Neuronal stem cell (in vitro differentiated cells): Measurements from ENCODE around the gene BMP2K.
"Not testable (repeated sequence)": the region's sequence is repeated elsewhere in the genome, so short reads cannot be mapped to it uniquely, and the experiment has no call there.

Experiments used
- DNase-seq: peaks from one replicate; pipeline ENCODE4 v3.0.0-alpha.2; 2013; ENCODE audit warnings: low spot score
- H2AFZ ChIP-seq: one replicate; pipeline ENCODE4 v1.6.1; 2013; ENCODE audit warnings: mild to moderate bottlenecking, low read length, inconsistent platforms
- H2AK5ac ChIP-seq: 2 replicates; pipeline ENCODE4 v1.6.1; 2013; ENCODE audit warnings: low read depth, mild to moderate bottlenecking, inconsistent platforms, low read length, moderate library complexity, mixed read lengths
- H2BK120ac ChIP-seq: 2 replicates; pipeline ENCODE4 v1.6.1; 2013; ENCODE audit warnings: low read depth, mild to moderate bottlenecking, inconsistent platforms, low read length, moderate library complexity, mixed read lengths
- H2BK12ac ChIP-seq: one replicate; pipeline ENCODE4 v1.6.1; 2013; ENCODE audit warnings: low read length, inconsistent platforms
- H2BK15ac ChIP-seq: 2 replicates; pipeline ENCODE4 v1.6.1; 2013; ENCODE audit warnings: mild to moderate bottlenecking, low read length, inconsistent platforms, mixed read lengths
- H2BK5ac ChIP-seq: one replicate; pipeline ENCODE4 v1.6.1; 2013; ENCODE audit warnings: inconsistent platforms, mild to moderate bottlenecking, low read length, moderate library complexity
- H3K14ac ChIP-seq: one replicate; pipeline ENCODE4 v1.6.1; 2013; ENCODE audit warnings: low read length, inconsistent platforms
- H3K18ac ChIP-seq: 2 replicates; pipeline ENCODE4 v1.6.1; 2013; ENCODE audit warnings: low read length, inconsistent platforms
- H3K23ac ChIP-seq: 2 replicates; pipeline ENCODE4 v1.6.1; 2013; ENCODE audit warnings: low read depth, mild to moderate bottlenecking, mixed read lengths, low read length, inconsistent platforms; ENCODE audit not compliant: poor library complexity
- H3K27ac ChIP-seq: replicated peaks from 3 replicates; pipeline ENCODE4 v1.5.1; 2013; ENCODE audit warnings: low read length, inconsistent platforms
- H3K27me3 ChIP-seq, 3 experiments: 2 replicates each; pipeline ENCODE4 v1.6.1; 2013; ENCODE audit warnings: low read length in 3 of 3, mild to moderate bottlenecking in 2 of 3, inconsistent platforms in 1 of 3, low read depth in 1 of 3, mixed read lengths in 1 of 3, moderate library complexity in 1 of 3; ENCODE audit not compliant: control insufficient read depth in 3 of 3, insufficient read depth in 3 of 3
- H3K36me3 ChIP-seq, 2 donors: replicated peaks in 1 of 2; 2 replicates each; pipeline ENCODE4 v1.6.1; 2013; ENCODE audit warnings: low read length in 2 of 2; ENCODE audit not compliant: control insufficient read depth in 2 of 2, insufficient read depth in 2 of 2
- H3K4ac ChIP-seq: 2 replicates; pipeline ENCODE4 v1.6.1; 2013; ENCODE audit warnings: inconsistent platforms, mild to moderate bottlenecking, low read length, moderate library complexity
- H3K4me1 ChIP-seq, 2 donors: 1 replicate in 1 of 2; 2 replicates in 1 of 2; pipeline ENCODE4 v1.6.1; 2013; ENCODE audit warnings: low read length in 2 of 2, low read depth in 1 of 2; ENCODE audit not compliant: control insufficient read depth in 2 of 2, insufficient read depth in 1 of 2
- H3K4me2 ChIP-seq: one replicate; pipeline ENCODE4 v1.6.1; 2013; ENCODE audit warnings: mild to moderate bottlenecking, low read length, inconsistent platforms; ENCODE audit not compliant: insufficient read depth, poor library complexity, severe bottlenecking
- H3K4me3 ChIP-seq, 2 donors: 2 replicates each; pipeline ENCODE4 v1.5.1; 2013; ENCODE audit warnings: low read length in 2 of 2, mild to moderate bottlenecking in 2 of 2, inconsistent platforms in 1 of 2, moderate library complexity in 1 of 2
- H3K79me1 ChIP-seq: one replicate; pipeline ENCODE4 v1.6.1; 2013; ENCODE audit warnings: low read depth, mild to moderate bottlenecking, inconsistent platforms, low read length, moderate library complexity
- H3K9ac ChIP-seq: one replicate; pipeline ENCODE4 v1.6.1; 2013; ENCODE audit warnings: mild to moderate bottlenecking, low read depth, low read length, inconsistent platforms; ENCODE audit not compliant: poor library complexity
- H3K9me3 ChIP-seq, 2 donors: replicated peaks in 1 of 2; 2 replicates each; pipeline versions ENCODE3 to v1.6.1; 2013; ENCODE audit warnings: low read length in 2 of 2, mild to moderate bottlenecking in 2 of 2, inconsistent platforms in 1 of 2, low read depth in 1 of 2, mixed read lengths in 1 of 2, moderate library complexity in 1 of 2; ENCODE audit not compliant: control insufficient read depth in 2 of 2, insufficient read depth in 1 of 2
- H4K8ac ChIP-seq: one replicate; pipeline ENCODE4 v1.6.1; 2013; ENCODE audit warnings: low read depth, mild to moderate bottlenecking, inconsistent platforms, low read length, moderate library complexity
- H4K91ac ChIP-seq: one replicate; pipeline ENCODE4 v1.6.1; 2013; ENCODE audit warnings: low read length, low read depth, mild to moderate bottlenecking, inconsistent platforms; ENCODE audit not compliant: poor library complexity
- WGBS, 2 donors: extraction: QIAGEN DNeasy Blood & Tissue Kit; methylation state at CpG; one replicate each; pipeline ENCODE4 v1.1.7; 2013; ENCODE audit warnings: missing lambda C conversion rate in 2 of 2, mixed read lengths in 1 of 2; ENCODE audit not compliant: insufficient read length in 2 of 2, insufficient replicate concordance in 1 of 2; ENCODE audit errors: extremely low coverage in 2 of 2; 5-methylcytosine and 5-hydroxymethylcytosine counted together

Gene BMP2K

DNA sequence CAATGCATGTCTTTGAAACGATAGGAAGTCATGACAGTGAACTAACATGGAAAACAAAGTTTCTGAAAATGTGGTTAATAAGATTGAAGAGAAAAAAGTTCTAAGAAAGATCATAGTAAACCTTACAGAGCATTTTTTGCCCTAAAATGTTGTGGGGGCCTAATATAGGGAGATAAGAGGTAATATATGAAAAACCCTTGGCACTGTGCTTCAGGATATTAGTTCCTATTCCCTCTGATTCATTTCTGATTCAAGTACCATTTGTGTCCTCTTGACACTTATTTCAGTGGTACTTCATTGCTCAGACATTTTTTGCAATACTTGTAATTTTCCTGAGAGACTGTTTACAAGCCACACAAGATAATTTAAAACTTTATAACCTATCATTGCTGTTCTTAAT lies 128.0 kb downstream of the BMP2K start:
- DNase-seq, result no peak

DNA sequence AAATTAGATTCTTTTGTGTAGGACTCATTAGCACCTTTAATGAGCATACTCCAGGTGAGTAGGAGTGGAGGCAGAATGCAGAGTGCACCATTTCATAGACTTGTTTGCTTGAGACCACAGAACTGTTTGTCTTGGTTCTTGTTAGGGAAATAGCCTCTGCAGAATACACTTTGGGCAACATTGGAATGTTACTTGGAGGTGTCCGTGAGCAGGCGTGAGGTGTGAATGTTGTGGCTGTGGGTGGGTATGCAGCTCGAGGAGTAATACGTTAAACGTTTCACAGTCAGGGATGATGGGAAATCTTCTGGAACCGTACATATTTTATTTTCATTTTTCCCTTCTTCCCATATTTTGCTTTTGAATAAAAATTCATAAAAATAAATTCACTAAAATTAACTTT lies 131.5 kb downstream of the BMP2K start:
- H3K14ac ChIP-seq, result no peak overlapping the region
- no peaks in the 10 kb centered on the region for H3K4me1 ChIP-seq
- no peak overlapping the region for H3K4me2 ChIP-seq
- no peak overlapping the region for H4K91ac ChIP-seq
- no peak overlapping the region for H2BK12ac ChIP-seq
- no CpG with 5 or more reads among the region's 6 CpGs for WGBS, 2 donors
- H3K18ac ChIP-seq, result no peak overlapping the region
- H2BK15ac ChIP-seq, result no peak overlapping the region
- H3K9ac ChIP-seq, result no peak overlapping the region
- H3K4me3 ChIP-seq, result no peak overlapping the region
- no peak overlapping the region for H2AFZ ChIP-seq
- no peak overlapping the region for H2BK120ac ChIP-seq
- no peak overlapping the region for H3K23ac ChIP-seq
- no peak overlapping the region for H3K4ac ChIP-seq
- no peak for DNase-seq
- no peak overlapping the region for H3K27ac ChIP-seq
- no peak overlapping the region for H2BK5ac ChIP-seq
- no peak overlapping the region for H2AK5ac ChIP-seq
- H3K79me1 ChIP-seq, result no peaks in the 10 kb centered on the region
- no peaks in the 10 kb centered on the region for H3K9me3 ChIP-seq
- peaks cover 7 to 28% of the 10 kb centered on the region in 2 donors for H3K36me3 ChIP-seq
- no peaks in the 10 kb centered on the region for H3K27me3 ChIP-seq
- H4K8ac ChIP-seq, result no peak overlapping the region

More for the DNA sequence above, 128.0 kb downstream of the BMP2K start:
- Histone ChIP-seq H3K4me2 (no peak overlapping the region), H2AFZ (no peak overlapping the region), H3K4me3 (no peak overlapping the region), H4K8ac (no peak overlapping the region), H3K4ac (no peak overlapping the region), H3K4me1 (no peaks in the 10 kb centered on the region), H3K9ac (no peak overlapping the region), H3K18ac (no peak overlapping the region), H2BK12ac (no peak overlapping the region), H2BK5ac (no peak overlapping the region), H2AK5ac (no peak overlapping the region), H3K36me3 (peaks cover 0 to 3% of the 10 kb centered on the region in 2 donors), H2BK15ac (no peak overlapping the region), H3K27me3 (no peaks in the 10 kb centered on the region), H3K9me3 (no peaks in the 10 kb centered on the region), H3K14ac (no peak overlapping the region), H3K23ac (no peak overlapping the region), H4K91ac (no peak overlapping the region), H3K79me1 (no peaks in the 10 kb centered on the region), H2BK120ac (no peak overlapping the region), H3K27ac (no peak overlapping the region)
- no CpG with 5 or more reads among the region's 1 CpG for WGBS, 2 donors

DNA sequence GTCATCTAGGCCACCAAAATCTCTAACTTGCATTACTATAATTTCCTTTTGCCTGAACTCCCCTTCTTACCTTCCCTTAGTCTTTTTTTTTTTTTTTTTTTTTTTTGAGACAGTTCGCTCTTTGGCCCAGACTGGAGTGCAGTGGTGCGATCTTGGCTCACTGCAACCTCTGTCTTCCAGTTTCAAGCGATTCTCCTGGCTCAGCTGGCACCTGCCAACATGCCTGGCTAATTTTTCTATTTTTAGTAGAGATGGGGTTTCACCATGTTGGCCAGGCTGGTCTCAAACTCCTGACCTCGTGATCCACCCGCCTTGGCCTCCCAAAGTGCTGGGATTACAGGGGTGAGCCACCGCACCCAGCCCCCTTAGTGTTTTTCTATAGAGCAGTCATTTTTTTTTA lies 132.8 kb downstream of the BMP2K start:
- H3K18ac ChIP-seq, H3K4me3 ChIP-seq, H3K4me1 ChIP-seq, H3K27ac ChIP-seq, H2BK120ac ChIP-seq, H4K8ac ChIP-seq, H3K4me2 ChIP-seq, H3K4ac ChIP-seq, H2BK5ac ChIP-seq, H2AK5ac ChIP-seq, H3K9me3 ChIP-seq, H3K14ac ChIP-seq, DNase-seq, H2BK15ac ChIP-seq, H2AFZ ChIP-seq, H3K27me3 ChIP-seq, H3K9ac ChIP-seq, H3K79me1 ChIP-seq, H4K91ac ChIP-seq, H2BK12ac ChIP-seq, H3K23ac ChIP-seq: not testable (repeated sequence)
- peaks cover 7 to 38% of the 10 kb centered on the region in 2 donors for H3K36me3 ChIP-seq
- WGBS, 2 donors, result no CpG with 5 or more reads among the region's 6 CpGs

DNA sequence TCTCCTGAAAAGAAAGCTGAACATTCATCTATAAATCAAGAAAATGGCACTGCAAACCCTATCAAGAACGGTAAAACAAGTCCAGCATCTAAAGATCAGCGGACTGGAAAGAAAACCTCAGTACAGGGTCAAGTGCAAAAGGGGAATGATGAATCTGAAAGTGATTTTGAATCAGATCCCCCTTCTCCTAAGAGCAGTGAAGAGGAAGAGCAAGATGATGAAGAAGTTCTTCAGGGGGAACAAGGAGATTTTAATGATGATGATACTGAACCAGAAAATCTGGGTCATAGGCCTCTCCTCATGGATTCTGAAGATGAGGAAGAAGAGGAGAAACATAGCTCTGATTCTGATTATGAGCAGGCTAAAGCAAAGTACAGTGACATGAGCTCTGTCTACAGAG lies 134.5 kb downstream of the BMP2K start:
- Histone ChIP-seq H4K91ac (no peak overlapping the region), H3K27me3 (no peaks in the 10 kb centered on the region), H2BK120ac (no peak overlapping the region), H2BK5ac (no peak overlapping the region), H3K9ac (no peak overlapping the region), H3K4me1 (no peaks in the 10 kb centered on the region), H3K4ac (no peak overlapping the region), H3K27ac (no peak overlapping the region), H3K36me3 (peaks cover 7 to 51% of the 10 kb centered on the region in 2 donors), H3K4me2 (no peak overlapping the region), H3K4me3 (no peak overlapping the region), H2BK12ac (no peak overlapping the region), H2BK15ac (no peak overlapping the region), H3K18ac (no peak overlapping the region), H2AK5ac (no peak overlapping the region), H3K14ac (no peak overlapping the region), H2AFZ (no peak overlapping the region), H3K9me3 (no peaks in the 10 kb centered on the region), H3K79me1 (no peaks in the 10 kb centered on the region), H4K8ac (no peak overlapping the region), H3K23ac (no peak overlapping the region)
- no peak for DNase-seq
- no CpG with 5 or more reads among the region's 2 CpGs for WGBS, 2 donors
